Stimulated activated CD4-positive, alpha-beta T cell treated with anti-CD3 and anti-CD28 coated beads, Interleukin-15, amount 100 ng/mL, for 24 hours (primary cell): Measurements from ENCODE around the gene RIIAD1.
"Not testable (repeated sequence)": the region's sequence is repeated elsewhere in the genome, so short reads cannot be mapped to it uniquely, and the experiment has no call there.

Source experiments
- DNase-seq: peaks from one replicate; pipeline ENCODE4 v3.0.0-alpha.2; 2020

RIIAD1 gene

GRCh38 chr1:151737479-151737878, 16.2 kb downstream of the RIIAD1 start:
- DNase-seq: no peak

- DNase-seq: no peak
Observed at GRCh38 chr1:151739590-151740355, 18.5 kb downstream of the RIIAD1 start.

DNA sequence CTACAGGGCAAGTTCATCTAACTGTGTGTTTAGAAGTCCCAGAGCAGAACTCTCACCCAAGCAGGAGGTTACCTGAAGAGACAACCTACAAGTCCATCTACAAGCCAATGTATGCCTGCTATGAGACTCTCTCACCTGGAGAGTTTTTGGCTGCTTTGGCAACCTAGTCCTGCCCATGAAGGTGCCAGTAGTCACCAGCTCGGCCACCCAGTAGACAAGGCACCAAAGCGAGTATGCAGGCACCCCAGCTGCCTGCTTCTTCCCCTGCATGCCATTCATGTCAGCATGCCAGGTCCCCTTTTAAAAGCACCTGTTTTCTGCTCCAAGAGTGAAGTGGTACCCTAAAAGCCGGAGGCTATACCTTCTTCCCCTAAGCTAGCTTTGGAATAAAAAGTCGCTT, 20.2 kb downstream of the RIIAD1 start:
- no peak for DNase-seq

DNA sequence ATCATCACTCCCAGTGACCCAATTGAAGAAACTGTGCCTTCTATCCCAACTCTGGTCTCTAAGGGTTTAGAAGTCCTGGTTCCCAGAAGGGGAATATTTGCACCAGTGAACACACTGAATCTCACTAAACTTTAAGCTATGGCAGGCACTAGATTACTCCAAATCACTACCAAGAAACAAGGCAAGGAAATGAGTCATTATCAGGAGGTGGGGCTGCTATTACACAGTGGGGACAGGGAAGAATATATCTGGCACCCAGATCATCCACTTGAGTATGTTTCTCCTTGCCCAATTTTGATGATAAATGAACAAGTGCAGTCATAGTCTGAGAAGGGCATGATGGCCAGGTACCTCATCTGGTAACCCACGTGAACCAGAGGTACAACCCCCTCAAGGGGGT, 35.0 kb downstream of the RIIAD1 start:
- DNase-seq: no peak

DNA sequence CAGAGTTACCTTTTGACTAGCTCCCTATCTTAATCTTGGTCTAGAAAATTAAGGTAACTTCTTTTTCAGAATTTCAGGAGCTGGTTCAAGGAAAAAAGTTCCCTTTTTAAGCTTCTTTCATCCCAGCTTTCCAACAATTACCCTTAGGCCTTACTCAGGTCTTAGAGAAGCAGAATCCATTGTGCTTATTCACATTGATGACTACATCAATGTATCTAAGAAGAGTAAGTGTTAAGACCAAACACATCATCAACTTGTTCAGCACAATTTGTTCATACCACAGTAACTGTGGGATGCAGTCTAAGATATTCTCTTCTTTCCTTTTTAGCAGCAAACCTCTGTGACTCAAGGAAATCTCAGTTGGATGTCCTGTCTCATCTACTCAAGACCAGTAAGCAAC, 37.9 kb downstream of the RIIAD1 start:
- no peak for DNase-seq

- no peak for DNase-seq
Observed at GRCh38 chr1:151760597-151761385, 39.5 kb downstream of the RIIAD1 start.

DNA sequence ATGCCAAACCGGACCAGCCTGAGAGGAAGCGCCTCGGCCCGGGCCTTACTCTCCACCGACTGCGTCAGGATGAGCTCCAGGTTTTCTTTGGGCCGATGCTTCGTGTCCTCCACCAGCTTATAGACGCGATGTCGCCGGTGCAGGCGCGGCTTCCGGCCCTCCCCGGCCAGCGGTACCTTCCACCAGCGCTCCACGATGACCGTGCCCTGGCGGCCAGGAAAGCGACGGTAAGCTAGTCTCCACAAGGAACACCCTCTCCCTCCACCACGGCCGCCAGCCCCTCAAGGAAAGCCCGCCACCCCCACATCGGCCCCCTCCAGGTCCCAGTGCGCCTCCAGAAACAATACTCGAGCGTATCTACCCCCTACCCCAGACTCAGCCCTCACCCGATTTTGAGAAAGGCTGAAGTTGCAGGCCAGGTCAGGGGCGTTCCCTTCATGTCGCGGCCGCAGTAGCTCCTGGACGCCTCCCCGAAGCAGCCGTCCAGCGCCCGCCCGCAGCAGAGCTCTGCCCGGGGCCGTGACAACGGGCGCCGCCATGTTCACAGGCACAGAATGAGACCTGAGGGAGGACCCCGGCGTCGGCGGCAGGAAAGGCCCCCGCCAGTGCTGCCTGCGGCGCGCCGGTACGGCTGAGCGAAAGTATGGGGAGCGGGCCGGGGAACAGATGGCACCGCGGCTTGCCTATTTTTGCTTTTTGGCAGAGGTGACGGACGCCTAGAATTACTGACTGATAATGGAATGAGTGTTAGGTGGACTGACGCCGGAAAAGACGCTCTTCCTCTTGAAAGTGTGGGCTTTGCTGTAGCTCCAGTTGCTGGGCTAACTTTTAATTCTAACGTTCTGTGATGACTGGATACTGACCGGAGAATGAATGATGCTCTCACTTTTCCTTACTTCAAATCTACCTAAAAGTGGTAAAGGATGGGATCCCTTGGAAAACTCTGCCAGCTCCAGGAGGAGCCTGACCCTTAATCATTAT, 41.9 kb downstream of the RIIAD1 start, which contains the start of gene MRPL9:
MRPL9 (minus strand) TSS at position 556 of the 981 bp plus-strand sequence; CDS start at position 539, 17 bp downstream.
- peak; percentile 92 for DNase-seq

DNA sequence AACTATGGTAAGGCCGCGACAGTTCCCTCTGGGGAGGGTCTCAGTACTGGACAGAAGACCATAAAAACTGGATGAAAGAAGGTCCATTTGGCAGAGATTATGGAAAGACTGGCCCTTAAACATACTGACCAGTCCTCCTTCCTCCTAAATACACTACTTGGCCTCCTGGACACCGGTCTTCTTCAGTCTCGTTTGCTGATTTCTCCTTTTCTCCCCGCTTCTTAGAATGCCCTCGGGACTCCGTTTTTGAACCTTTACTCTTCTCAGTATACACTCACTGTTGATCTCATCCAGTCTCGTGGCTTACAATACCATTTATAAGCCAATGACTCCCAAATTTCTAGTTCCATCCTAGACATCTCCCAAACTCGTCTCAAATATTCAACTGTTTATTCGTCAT, 42.7 kb downstream of the RIIAD1 start:
- no peak for DNase-seq

DNA sequence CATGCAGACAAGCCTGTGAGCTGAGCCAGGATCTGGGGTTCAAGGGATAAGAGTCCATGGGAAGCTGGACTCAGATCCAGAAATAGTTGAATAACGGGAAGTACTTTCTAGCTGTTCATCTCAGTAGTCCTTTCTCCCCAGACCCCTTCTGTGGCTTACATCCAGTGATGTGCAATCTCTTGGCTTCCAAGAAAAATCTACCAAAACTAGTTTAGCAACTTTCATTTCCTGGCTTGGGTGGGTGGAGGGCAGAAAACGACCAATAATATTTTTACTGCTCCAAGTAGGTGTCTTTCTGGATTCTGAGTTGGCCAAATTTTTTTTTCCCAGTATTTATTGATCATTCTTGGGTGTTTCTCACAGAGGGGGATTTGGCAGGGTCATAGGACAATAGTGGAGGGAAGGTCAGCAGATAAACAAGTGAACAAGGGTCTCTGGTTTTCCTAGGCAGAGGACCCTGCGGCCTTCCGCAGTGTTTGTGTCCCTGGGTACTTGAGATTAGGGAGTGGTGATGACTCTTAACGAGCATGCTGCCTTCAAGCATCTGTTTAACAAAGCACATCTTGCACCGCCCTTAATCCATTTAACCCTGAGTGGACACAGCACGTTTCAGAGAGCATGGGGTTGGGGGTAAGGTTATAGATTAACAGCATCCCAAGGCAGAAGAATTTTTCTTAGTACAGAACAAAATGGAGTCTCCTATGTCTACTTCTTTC, 47.2 kb downstream of the RIIAD1 start:
- not testable (repeated sequence) for DNase-seq

- DNase-seq: not testable (repeated sequence)
Observed at GRCh38 chr1:151769270-151769669, 47.9 kb downstream of the RIIAD1 start.

DNA sequence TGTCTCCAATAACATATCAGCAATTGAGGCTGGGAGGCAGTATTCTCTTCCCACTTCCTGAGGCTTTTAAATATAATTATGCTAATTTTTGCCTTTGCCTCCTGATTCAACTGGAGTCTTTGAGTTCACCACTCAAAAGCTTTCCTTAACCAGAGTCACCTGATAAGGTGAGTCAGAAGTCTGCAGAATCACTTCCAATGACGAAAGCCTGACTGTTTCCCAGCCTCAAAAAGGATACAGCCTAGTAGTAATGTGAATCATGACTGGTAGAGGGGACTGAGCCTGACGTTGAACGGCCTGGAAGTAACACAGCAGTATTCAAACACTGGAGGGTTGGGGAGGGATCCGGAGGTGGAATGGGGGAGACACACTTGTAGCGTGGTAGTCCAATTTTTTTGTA, 52.4 kb downstream of the RIIAD1 start:
- DNase-seq: no peak

DNA sequence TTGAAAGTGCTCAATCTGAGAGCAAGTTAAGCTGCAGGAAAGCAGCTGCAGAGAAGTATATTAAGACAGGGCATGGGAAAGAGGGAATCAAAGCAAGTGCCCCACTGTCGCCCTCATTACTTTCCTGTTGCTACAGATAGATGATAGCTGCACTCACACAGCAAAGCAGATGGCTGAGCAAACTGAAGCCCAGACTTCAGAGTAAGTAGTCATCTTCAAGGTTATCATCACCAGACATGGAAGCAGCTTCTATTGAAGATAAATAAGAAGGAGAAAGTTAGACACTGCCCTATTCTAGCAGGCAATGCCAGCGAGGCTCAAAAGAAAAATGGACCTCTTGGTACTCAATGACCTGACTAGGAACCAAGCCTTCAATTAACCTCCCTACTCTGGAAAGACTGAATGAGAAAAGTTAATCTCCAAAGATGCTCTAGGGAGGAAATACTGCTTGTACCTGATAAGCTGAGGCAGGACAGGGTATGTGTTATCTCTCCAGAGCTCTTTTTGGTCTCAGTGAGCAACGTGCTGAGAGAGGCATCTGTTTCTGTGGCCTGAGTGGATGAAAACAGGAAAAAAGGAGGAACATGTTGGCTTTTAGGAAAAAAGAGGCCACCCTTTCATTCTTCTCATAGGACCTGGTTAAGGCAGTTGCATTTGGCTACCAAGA, 53.1 kb downstream of the RIIAD1 start:
- DNase-seq: no peak

- DNase-seq: no peak
Observed at GRCh38 chr1:151775894-151776664, 54.8 kb downstream of the RIIAD1 start.

- DNase-seq: no peak
Observed at GRCh38 chr1:151776665-151777062, 55.3 kb downstream of the RIIAD1 start.

DNA sequence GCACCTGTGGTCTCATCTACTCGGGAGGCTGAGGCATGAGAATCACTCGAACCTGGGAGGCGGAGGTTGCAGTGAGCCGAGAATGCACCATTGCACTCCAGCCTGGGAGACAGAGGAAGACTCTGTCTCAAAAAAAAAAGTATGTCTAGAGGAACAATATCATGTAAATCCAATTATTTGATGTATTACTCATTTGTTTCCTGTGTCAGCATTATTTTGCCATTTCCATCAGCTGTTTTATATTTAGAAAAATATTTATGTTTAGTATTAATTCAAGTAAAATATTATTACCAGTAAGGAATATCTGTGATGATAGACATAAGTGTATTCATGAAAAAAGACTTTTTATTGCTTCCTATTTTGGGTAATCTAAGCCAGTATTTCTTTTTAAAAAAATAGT, 56.0 kb downstream of the RIIAD1 start:
- no peak for DNase-seq
